WTC11 (cell line): ENCODE measurements around the gene KCNE2. TPM values are rescaled to one million over a fixed set of nuclear protein-coding genes. Genes with fewer than 3 reads are reported as not detected.

Experiments used
- ATAC-seq: fragments of 200-7000 bp; cut with Tn5 transposase; 2 replicates; pipeline ENCODE4 v1.10.0; 2021; ENCODE audit warnings: mild to moderate bottlenecking, moderate library complexity
- CTCF ChIA-PET: fragments of 300-600 bp; sonication (Branson Sonifier 250); formaldehyde crosslinking; loops from one replicate; lab custom pipeline; 2021; ENCODE audit warnings: antibody characterized with exemption; lab: Charles Lee
- POLR2A ChIA-PET: fragments of 350-600 bp; sonication (Branson Sonifier 250); formaldehyde crosslinking; loops from one replicate; lab custom pipeline; 2021; ENCODE audit warnings: antibody characterized with exemption; lab: Charles Lee
- DNase-seq: peaks from one replicate; pipeline ENCODE4 v3.0.0; 2021; ENCODE audit warnings: low spot score
- H3K27ac Mint-ChIP-seq: 2 replicates; pipeline ENCODE4 v1.8.0; 2021; ENCODE audit warnings: mixed read lengths
- H3K27me3 Mint-ChIP-seq: 2 replicates; pipeline ENCODE4 v1.8.0; 2021; ENCODE audit warnings: low read depth, mild to moderate bottlenecking, moderate library complexity, mixed read lengths
- H3K36me3 Mint-ChIP-seq: 2 replicates; pipeline ENCODE4 v1.8.0; 2021; ENCODE audit warnings: mixed read lengths
- H3K4me1 Mint-ChIP-seq: 2 replicates; pipeline ENCODE4 v1.8.0; 2022; ENCODE audit warnings: mixed read lengths
- H3K4me3 Mint-ChIP-seq: 2 replicates; pipeline ENCODE4 v1.8.0; 2021; ENCODE audit warnings: mild to moderate bottlenecking, moderate library complexity, mixed read lengths
- H3K9me3 Mint-ChIP-seq: 2 replicates; pipeline ENCODE4 v1.8.0; 2021; ENCODE audit warnings: mixed read lengths
- CREB1 ChIP-seq: sonication (generic); formaldehyde crosslinking; IDR thresholded peaks from 2 replicates; pipeline ENCODE4 v1.8.0; 2023; ENCODE audit warnings: mild to moderate bottlenecking, missing genetic modification reagents
- GABPB1 ChIP-seq: sonication (generic); formaldehyde crosslinking; IDR thresholded peaks from 2 replicates; pipeline ENCODE4 v1.8.1; 2023; ENCODE audit warnings: mild to moderate bottlenecking, missing genetic modification reagents
- HMGA2 ChIP-seq: fragments of 250-450 bp; sonication (Bioruptor Pico); IDR thresholded peaks from 2 replicates; pipeline ENCODE4 v1.4.0; 2021; ENCODE audit warnings: mild to moderate bottlenecking, moderate library complexity
- MYBL2 ChIP-seq: sonication (generic); formaldehyde crosslinking; IDR thresholded peaks from 2 replicates; pipeline ENCODE4 v1.8.1; 2023; ENCODE audit warnings: mild to moderate bottlenecking, moderate library complexity, missing genetic modification reagents
- NR1H2 ChIP-seq: sonication (generic); formaldehyde crosslinking; IDR thresholded peaks from 2 replicates; pipeline ENCODE4 v1.9.0; 2021; ENCODE audit warnings: mild to moderate bottlenecking, moderate library complexity, missing genetic modification reagents
- NR2C2 ChIP-seq: sonication (generic); formaldehyde crosslinking; IDR thresholded peaks from 2 replicates; pipeline ENCODE4 v1.8.0; 2022; ENCODE audit warnings: mild to moderate bottlenecking, missing genetic modification reagents
- TCF7 ChIP-seq: sonication (generic); formaldehyde crosslinking; IDR thresholded peaks from 2 replicates; pipeline ENCODE4 v1.8.0; 2022; ENCODE audit warnings: mild to moderate bottlenecking, low read depth, missing genetic modification reagents, moderate library complexity
- TEAD4 ChIP-seq: sonication (generic); formaldehyde crosslinking; IDR thresholded peaks from 2 replicates; pipeline ENCODE4 v1.8.0; 2022; ENCODE audit warnings: mild to moderate bottlenecking, missing genetic modification reagents
- ZBTB21 ChIP-seq: sonication (generic); formaldehyde crosslinking; IDR thresholded peaks from 2 replicates; pipeline ENCODE4 v1.8.1; 2023; ENCODE audit warnings: mild to moderate bottlenecking, missing genetic modification reagents, borderline replicate concordance
- ZNF232 ChIP-seq: sonication (generic); formaldehyde crosslinking; IDR thresholded peaks from 2 replicates; pipeline ENCODE4 v1.8.0; 2022; ENCODE audit warnings: mild to moderate bottlenecking, missing genetic modification reagents
- ZNF671 ChIP-seq: fragments of 250-450 bp; sonication (Bioruptor Pico); IDR thresholded peaks from 2 replicates; pipeline ENCODE4 v1.8.0; 2021; ENCODE audit warnings: mild to moderate bottlenecking
- total RNA-seq: library from RNA; stranded (reverse); gene quantifications from 3 replicates; pipeline ENCODE4 v1.2.3, GENCODE V29; 2021
- TF ChIP-seq, protein P1 (sequence below): fragments of 250-450 bp; sonication (Bioruptor Pico); IDR thresholded peaks from 2 replicates; pipeline ENCODE4 v1.9.0; 2021; ENCODE audit warnings: mild to moderate bottlenecking
- TF ChIP-seq, protein P2 (sequence below): fragments of 250-450 bp; sonication (Bioruptor Pico); IDR thresholded peaks from 2 replicates; pipeline ENCODE4 v2.1.2; 2022; ENCODE audit warnings: mild to moderate bottlenecking, moderate library complexity
- TF ChIP-seq, protein P3 (sequence below): sonication (generic); formaldehyde crosslinking; IDR thresholded peaks from 2 replicates; pipeline ENCODE4 v1.8.1; 2023; ENCODE audit warnings: mild to moderate bottlenecking, missing genetic modification reagents
- TF ChIP-seq, protein P4 (sequence below): sonication (generic); formaldehyde crosslinking; IDR thresholded peaks from 2 replicates; pipeline ENCODE4 v1.8.1; 2023; ENCODE audit warnings: mild to moderate bottlenecking, missing genetic modification reagents, moderate library complexity
- TF ChIP-seq, protein P5 (sequence below): sonication (generic); formaldehyde crosslinking; conservative IDR thresholded peaks from 2 replicates; pipeline ENCODE4 v1.8.1; 2023; ENCODE audit warnings: mild to moderate bottlenecking, low read depth, missing genetic modification reagents, moderate library complexity

KCNE2 gene
- total RNA-seq, 1 experiment from 2014 or later: 0.44 TPM

DNA sequence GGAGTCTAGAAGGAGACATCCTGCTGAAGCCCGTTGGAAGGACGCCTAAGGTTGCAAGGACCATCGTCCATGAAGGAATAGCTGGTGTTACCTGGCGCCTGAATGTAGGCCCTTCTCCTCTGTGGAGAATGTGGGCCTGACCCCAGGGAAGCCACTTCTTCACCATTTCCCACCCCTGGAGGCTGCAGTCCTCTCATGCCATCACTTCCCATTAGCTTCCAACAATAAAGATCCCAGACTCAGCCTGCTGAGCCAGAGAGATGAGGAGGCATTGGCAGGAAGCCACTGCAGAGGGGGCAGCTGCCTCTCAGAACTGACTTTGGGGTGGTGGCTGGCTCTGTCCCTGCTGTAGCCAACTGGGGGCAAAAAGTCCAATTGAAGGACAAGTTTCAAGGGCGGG, 21.3 kb upstream of the KCNE2 start:
- no peak for TF ChIP-seq NR2C2 (CRISPR knock-in tag)
- TF ChIP-seq, all 79 proteins: peak for 0
- Mint-ChIP-seq H3K27ac (no peak overlapping the region), H3K4me3 (no peak overlapping the region), H3K4me1 (0 out of 2 replicates have a peak, but pooled peaks cover 3% of the 10 kb centered on the region), H3K36me3 (no peaks in the 10 kb centered on the region), H3K27me3 (no peaks in the 10 kb centered on the region), H3K9me3 (no peaks in the 10 kb centered on the region)
- ChIA-PET CTCF (interaction anchor here (0.6 to 1.7 kb wide), 2 partner anchors 418 to 1887 kb away, joined by 5 read pairs; no protein-coding TSS in a partner anchor), POLR2A (interaction anchor here (1.6 kb wide), 1 partner anchor 268 kb away, joined by 6 read pairs; no protein-coding TSS in a partner anchor)
- ATAC-seq (no peak), DNase-seq (no peak)

DNA sequence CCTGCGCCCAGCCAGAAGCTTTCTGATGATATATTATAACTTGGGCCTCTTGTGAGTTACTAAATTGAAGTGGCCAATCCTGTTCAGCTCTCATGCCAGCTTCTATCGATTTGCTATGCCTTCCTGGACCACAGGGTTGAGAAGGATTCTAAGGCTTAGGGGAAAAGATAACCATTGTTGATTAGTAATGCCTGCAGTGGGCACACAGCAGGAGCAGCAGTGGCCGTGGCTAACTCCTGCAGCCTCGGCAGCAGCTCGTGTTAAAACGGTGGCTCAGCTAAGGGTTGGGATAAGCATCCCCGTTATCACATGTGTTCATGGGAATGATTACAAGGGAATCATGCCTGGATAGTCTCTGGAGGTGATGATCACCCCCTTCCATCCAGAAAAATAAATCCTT, 20.5 kb upstream of the KCNE2 start:
- ChIA-PET POLR2A (no interaction called here), CTCF (interaction anchor here (0.6 to 1.7 kb wide), 3 partner anchors 219 to 1779 kb away, joined by 3 to 5 read pairs (median 4); no protein-coding TSS in a partner anchor)
- no peak for ATAC-seq
- H3K4me3 Mint-ChIP-seq: no peak overlapping the region
- H3K9me3 Mint-ChIP-seq: no peaks in the 10 kb centered on the region
- DNase-seq: no peak
- TF ChIP-seq TCF7 (CRISPR knock-in tag) (no peak), CREB1 (CRISPR knock-in tag) (no peak), NR1H2 (no peak), ZNF232 (no peak), MYBL2 (CRISPR knock-in tag) (no peak), GABPB1 (CRISPR knock-in tag) (no peak)
- TF ChIP-seq, protein P1, sequence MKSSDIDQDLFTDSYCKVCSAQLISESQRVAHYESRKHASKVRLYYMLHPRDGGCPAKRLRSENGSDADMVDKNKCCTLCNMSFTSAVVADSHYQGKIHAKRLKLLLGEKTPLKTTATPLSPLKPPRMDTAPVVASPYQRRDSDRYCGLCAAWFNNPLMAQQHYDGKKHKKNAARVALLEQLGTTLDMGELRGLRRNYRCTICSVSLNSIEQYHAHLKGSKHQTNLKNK (CRISPR knock-in tag): no peak
- no peak overlapping the region for H3K27ac Mint-ChIP-seq
- H3K36me3 Mint-ChIP-seq: no peaks in the 10 kb centered on the region
- H3K4me1 Mint-ChIP-seq: 0 out of 2 replicates have a peak, but pooled peaks cover 3% of the 10 kb centered on the region
- peaks cover 3% of the 10 kb centered on the region; the same call in 1 of the 2 replicates for H3K27me3 Mint-ChIP-seq

DNA sequence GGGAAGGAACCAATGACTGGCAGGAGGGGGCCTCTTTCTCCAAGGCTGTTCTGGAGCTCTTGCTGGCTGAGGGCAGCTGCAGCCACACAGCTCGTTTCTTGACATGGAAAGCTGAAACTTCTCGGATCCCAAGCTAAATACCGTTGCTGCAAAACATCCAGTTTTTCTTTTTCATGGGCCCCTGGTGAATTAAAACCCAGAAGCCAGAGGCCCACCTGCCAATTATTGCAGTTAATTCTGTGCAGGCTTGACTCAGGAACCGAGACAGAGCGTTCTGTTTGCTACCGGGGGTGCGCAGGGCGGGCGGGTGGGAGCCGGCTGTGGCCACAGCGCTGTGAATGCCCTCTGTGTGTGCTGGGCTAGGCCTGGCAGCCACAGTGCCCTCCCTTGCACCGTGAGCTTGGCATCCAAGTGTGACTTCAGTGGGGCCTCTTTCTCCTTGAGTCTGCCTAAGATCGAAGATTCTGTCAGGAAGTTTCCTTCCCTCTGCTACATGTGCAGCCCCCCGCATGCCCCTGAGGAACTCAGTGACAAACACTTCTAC, 19.9 kb upstream of the KCNE2 start:
- ATAC-seq (no peak), DNase-seq (no peak)
- no peak overlapping the region for H3K4me3 Mint-ChIP-seq
- no peaks in the 10 kb centered on the region for H3K36me3 Mint-ChIP-seq
- POLR2A ChIA-PET: no interaction called here
- TF ChIP-seq, protein P2, sequence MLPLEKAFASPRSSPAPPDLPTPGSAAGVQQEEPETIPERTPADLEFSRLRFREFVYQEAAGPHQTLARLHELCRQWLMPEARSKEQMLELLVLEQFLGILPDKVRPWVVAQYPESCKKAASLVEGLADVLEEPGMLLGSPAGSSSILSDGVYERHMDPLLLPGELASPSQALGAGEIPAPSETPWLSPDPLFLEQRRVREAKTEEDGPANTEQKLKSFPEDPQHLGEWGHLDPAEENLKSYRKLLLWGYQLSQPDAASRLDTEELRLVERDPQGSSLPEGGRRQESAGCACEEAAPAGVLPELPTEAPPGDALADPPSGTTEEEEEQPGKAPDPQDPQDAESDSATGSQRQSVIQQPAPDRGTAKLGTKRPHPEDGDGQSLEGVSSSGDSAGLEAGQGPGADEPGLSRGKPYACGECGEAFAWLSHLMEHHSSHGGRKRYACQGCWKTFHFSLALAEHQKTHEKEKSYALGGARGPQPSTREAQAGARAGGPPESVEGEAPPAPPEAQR (CRISPR knock-in tag): no peak
- TF ChIP-seq, protein P3, sequence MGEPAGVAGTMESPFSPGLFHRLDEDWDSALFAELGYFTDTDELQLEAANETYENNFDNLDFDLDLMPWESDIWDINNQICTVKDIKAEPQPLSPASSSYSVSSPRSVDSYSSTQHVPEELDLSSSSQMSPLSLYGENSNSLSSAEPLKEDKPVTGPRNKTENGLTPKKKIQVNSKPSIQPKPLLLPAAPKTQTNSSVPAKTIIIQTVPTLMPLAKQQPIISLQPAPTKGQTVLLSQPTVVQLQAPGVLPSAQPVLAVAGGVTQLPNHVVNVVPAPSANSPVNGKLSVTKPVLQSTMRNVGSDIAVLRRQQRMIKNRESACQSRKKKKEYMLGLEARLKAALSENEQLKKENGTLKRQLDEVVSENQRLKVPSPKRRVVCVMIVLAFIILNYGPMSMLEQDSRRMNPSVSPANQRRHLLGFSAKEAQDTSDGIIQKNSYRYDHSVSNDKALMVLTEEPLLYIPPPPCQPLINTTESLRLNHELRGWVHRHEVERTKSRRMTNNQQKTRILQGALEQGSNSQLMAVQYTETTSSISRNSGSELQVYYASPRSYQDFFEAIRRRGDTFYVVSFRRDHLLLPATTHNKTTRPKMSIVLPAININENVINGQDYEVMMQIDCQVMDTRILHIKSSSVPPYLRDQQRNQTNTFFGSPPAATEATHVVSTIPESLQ: no peak
- no peak overlapping the region for H3K27ac Mint-ChIP-seq
- CTCF ChIA-PET: interaction anchor here (0.6 to 1.7 kb wide), 2 partner anchors 420 to 1779 kb away, joined by 3 to 5 read pairs; no protein-coding TSS in a partner anchor
- peaks cover 3% of the 10 kb centered on the region; the same call in 1 of the 2 replicates for H3K27me3 Mint-ChIP-seq
- no peaks in the 10 kb centered on the region for H3K9me3 Mint-ChIP-seq
- H3K4me1 Mint-ChIP-seq: no peaks in the 10 kb centered on the region

DNA sequence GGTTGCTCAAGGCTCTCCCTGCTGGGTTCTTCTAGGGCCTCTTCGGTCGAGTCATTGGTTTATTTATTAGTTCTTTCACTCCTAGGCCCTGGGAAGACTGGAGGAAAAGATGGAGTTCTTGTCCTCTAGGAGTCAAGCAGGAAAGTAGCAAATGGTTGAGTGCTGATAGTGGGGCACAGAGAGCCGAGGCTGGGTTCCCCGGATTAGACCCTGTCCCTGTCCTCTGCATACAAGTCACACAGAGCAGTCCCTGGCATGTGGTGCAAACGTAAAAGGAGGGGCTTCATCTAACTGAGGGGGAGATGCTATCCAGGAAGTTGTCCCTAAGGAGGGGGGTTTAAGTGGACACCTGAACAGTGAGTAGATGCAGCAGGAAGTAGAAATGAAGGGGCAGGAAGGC, 19.2 kb upstream of the KCNE2 start:
- ATAC-seq: no peak
- POLR2A ChIA-PET: no interaction called here
- no peaks in the 10 kb centered on the region for H3K9me3 Mint-ChIP-seq

More for the DNA sequence above, 19.2 kb upstream of the KCNE2 start:
- no peak overlapping the region for H3K4me3 Mint-ChIP-seq
- CTCF ChIA-PET: interaction anchor here (1.3 to 1.7 kb wide), 2 partner anchors 420 kb away, joined by 5 read pairs; no protein-coding TSS in a partner anchor
- H3K27me3 Mint-ChIP-seq: peaks cover 3% of the 10 kb centered on the region; the same call in 1 of the 2 replicates
- no peaks in the 10 kb centered on the region for H3K4me1 Mint-ChIP-seq
- TF ChIP-seq HMGA2 (no peak), ZBTB21 (CRISPR knock-in tag) (no peak), TEAD4 (CRISPR knock-in tag) (no peak), ZNF671 (no peak)
- TF ChIP-seq, protein P4, sequence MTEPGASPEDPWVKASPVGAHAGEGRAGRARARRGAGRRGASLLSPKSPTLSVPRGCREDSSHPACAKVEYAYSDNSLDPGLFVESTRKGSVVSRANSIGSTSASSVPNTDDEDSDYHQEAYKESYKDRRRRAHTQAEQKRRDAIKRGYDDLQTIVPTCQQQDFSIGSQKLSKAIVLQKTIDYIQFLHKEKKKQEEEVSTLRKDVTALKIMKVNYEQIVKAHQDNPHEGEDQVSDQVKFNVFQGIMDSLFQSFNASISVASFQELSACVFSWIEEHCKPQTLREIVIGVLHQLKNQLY: no peak
- TF ChIP-seq, protein P5, sequence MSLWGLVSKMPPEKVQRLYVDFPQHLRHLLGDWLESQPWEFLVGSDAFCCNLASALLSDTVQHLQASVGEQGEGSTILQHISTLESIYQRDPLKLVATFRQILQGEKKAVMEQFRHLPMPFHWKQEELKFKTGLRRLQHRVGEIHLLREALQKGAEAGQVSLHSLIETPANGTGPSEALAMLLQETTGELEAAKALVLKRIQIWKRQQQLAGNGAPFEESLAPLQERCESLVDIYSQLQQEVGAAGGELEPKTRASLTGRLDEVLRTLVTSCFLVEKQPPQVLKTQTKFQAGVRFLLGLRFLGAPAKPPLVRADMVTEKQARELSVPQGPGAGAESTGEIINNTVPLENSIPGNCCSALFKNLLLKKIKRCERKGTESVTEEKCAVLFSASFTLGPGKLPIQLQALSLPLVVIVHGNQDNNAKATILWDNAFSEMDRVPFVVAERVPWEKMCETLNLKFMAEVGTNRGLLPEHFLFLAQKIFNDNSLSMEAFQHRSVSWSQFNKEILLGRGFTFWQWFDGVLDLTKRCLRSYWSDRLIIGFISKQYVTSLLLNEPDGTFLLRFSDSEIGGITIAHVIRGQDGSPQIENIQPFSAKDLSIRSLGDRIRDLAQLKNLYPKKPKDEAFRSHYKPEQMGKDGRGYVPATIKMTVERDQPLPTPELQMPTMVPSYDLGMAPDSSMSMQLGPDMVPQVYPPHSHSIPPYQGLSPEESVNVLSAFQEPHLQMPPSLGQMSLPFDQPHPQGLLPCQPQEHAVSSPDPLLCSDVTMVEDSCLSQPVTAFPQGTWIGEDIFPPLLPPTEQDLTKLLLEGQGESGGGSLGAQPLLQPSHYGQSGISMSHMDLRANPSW: no peak
- DNase-seq: no peak
- H3K27ac Mint-ChIP-seq: no peak overlapping the region
- H3K36me3 Mint-ChIP-seq: no peaks in the 10 kb centered on the region
